H1 (cell line): Measurements from ENCODE around the gene PARP16. TPM values are rescaled to one million over a fixed set of nuclear protein-coding genes. Genes with fewer than 3 reads are reported as not detected.

ENCODE experiments used
- ASH2L ChIP-seq: fragments of 200-600, 300-600 bp; sonication (generic); IDR thresholded peaks from one replicate; pipeline ENCODE4 v1.7.1; 2017; ENCODE audit warnings: low read length
- BRCA1 ChIP-seq: IDR thresholded peaks from 2 replicates; pipeline ENCODE4 v1.6.1; 2012; ENCODE audit warnings: low read depth, low read length, improper control_type of control experiment
- CHD1 ChIP-seq: IDR thresholded peaks from 2 replicates; pipeline ENCODE4 v1.6.1; 2012; ENCODE audit warnings: low read depth, low read length, improper control_type of control experiment
- CTCF ChIP-seq, 3 experiments: IDR thresholded peaks; 1 replicate in 2 of 3; 2 replicates in 1 of 3; pipeline versions ENCODE4 v1.5.1 to v1.6.1; 2011; ENCODE audit warnings: low read length in 3 of 3, mild to moderate bottlenecking in 3 of 3, inconsistent platforms in 2 of 3, low read depth in 1 of 3, moderate library complexity in 1 of 3; ENCODE audit not compliant: insufficient read depth in 1 of 3; ENCODE audit errors: control extremely low read depth in 1 of 3
- E2F6 ChIP-seq: IDR thresholded peaks from 2 replicates; pipeline ENCODE4 v1.6.1; 2012; ENCODE audit warnings: inconsistent platforms
- EGR1 ChIP-seq: IDR thresholded peaks from 2 replicates; pipeline ENCODE4 v1.6.1; 2011; ENCODE audit warnings: low read depth, low read length, borderline replicate concordance
- HDAC2 ChIP-seq, 2 experiments: fragments of 300-600 bp in 1 of 2; sonication (generic) in 1 of 2; IDR thresholded peaks; 2 replicates each; pipeline ENCODE4 v1.6.1; 2011 to 2012; ENCODE audit warnings: low read depth in 2 of 2, low read length in 2 of 2, mild to moderate bottlenecking in 2 of 2, moderate library complexity in 2 of 2, borderline replicate concordance in 1 of 2, inconsistent platforms in 1 of 2
- KDM4A ChIP-seq: IDR thresholded peaks from one replicate; pipeline ENCODE4 v1.7.1; 2012; ENCODE audit warnings: low read depth, mild to moderate bottlenecking, moderate library complexity, low read length, inconsistent platforms; ENCODE audit not compliant: severe bottlenecking
- POLR2A ChIP-seq, 2 experiments: IDR thresholded peaks; 1 replicate in 1 of 2; 2 replicates in 1 of 2; pipeline ENCODE4 v1.6.1; 2011; ENCODE audit warnings: low read depth in 2 of 2, low read length in 2 of 2, mild to moderate bottlenecking in 2 of 2; ENCODE audit errors: control extremely low read depth in 1 of 2
- SIN3A ChIP-seq, 2 experiments: IDR thresholded peaks in 1 of 2; conservative IDR thresholded peaks in 1 of 2; 2 replicates each; pipeline ENCODE4 v1.6.1; 2011 to 2012; ENCODE audit warnings: low read length in 2 of 2, improper control_type of control experiment in 1 of 2, low read depth in 1 of 2, mild to moderate bottlenecking in 1 of 2
- polyA plus RNA-seq, 7 experiments: library from polyadenylated mRNA; depleted of rRNA in 3 of 7; stranded (reverse) in 5 of 7; unstranded in 2 of 7; fragments of >200 nt in 5 of 7; fragments of 200-250 nt in 2 of 7; gene quantifications; 1 replicate in 5 of 7; 2 replicates in 1 of 7; 4 replicates in 1 of 7; pipeline versions ENCODE4 v1.2.1 to v1.2.3, GENCODE V29; 2011 to 2013; ENCODE audit warnings: missing spikeins in 2 of 7, mixed read lengths in 2 of 7
- total RNA-seq: library from RNA; stranded (reverse); fragmentation: NEBNext Ultra II Directional; extraction: Animal tissue kit (Norgen Biotek cat#: 25700); gene quantifications from 2 replicates; pipeline ENCODE4 v1.2.1, GENCODE V29; 2021

PARP16 gene
- total and polyA plus RNA-seq, 2 of the 8 experiments (the other 6 are each of a cell fraction or from before 2014, with no cell fraction given): 3.7 to 5.0 TPM

- peak in 1 of 2 experiments; percentile 72; a peak in 1 of 4 replicates for TF ChIP-seq HDAC2 (IDR thresholded peaks at IDR 0.05; ENCODE audit: borderline replicate concordance in 1 of 2, low read depth in 2 of 2, low read length in 2 of 2)
- peak; percentile 37 to 66 (median 45) for TF ChIP-seq CTCF (IDR thresholded peaks at IDR 0.05; ENCODE audit: control extremely low read depth in 1 of 3, insufficient read depth in 1 of 3, low read depth in 1 of 3, low read length in 3 of 3)
- TF ChIP-seq SIN3A (conservative IDR thresholded peaks at IDR 0.05 in 1 of 2, IDR thresholded peaks at IDR 0.05 in 1 of 2; ENCODE audit: low read depth in 1 of 2, low read length in 2 of 2): peak; percentile 78 to 84; a peak in 2 of 4 replicates
- peak; percentile 49 for TF ChIP-seq ASH2L
- TF ChIP-seq E2F6: peak; percentile 96
- TF ChIP-seq EGR1: peak; percentile 37; the same call in 1 of the 2 replicates
- TF ChIP-seq POLR2A (IDR thresholded peaks at IDR 0.05; ENCODE audit: control extremely low read depth in 1 of 2, low read depth in 2 of 2, low read length in 2 of 2): peak in 1 of 2 experiments; percentile 69; a peak in 1 of 3 replicates
- TF ChIP-seq BRCA1: no peak
- TF ChIP-seq CHD1: no peak
- peak; percentile 51 for TF ChIP-seq KDM4A
Observed at GRCh38 chr15:65286704-65287519, at the start of gene PARP16 (continued).
